Thoracic aorta (tissue), 2 donors: ENCODE data around the gene TEKTIP1. TPM values are rescaled to one million over a fixed set of nuclear protein-coding genes. Genes with fewer than 3 reads are reported as not detected.
"Not testable (repeated sequence)": the region's sequence is repeated elsewhere in the genome, so short reads cannot be mapped to it uniquely, and the experiment has no call there.

Experiments
- ATAC-seq: fragments of 150-250 bp; one replicate; pipeline ENCODE4 v1.8.0; 2017; ENCODE audit warnings: low read depth; ENCODE audit not compliant: insufficient number of reproducible peaks, low FRiP score
- DNase-seq: peaks from one replicate; pipeline ENCODE4 v3.0.0-alpha.2; 2020; ENCODE audit warnings: low spot score
- H3K27ac ChIP-seq, 2 donors: fragments of 200-600 bp; sonication (generic); 1 replicate in 1 of 2; 2 replicates in 1 of 2; pipeline ENCODE4 v1.5.1; 2016; ENCODE audit warnings: mild to moderate bottlenecking in 2 of 2, moderate library complexity in 2 of 2
- H3K27me3 ChIP-seq: fragments of 200-600 bp; sonication (generic); replicated peaks from 2 replicates; pipeline ENCODE4 v1.6.0; 2016; ENCODE audit warnings: mild to moderate bottlenecking; ENCODE audit not compliant: insufficient read depth
- H3K36me3 ChIP-seq: fragments of 200-600 bp; sonication (generic); one replicate; pipeline ENCODE4 v1.5.1; 2016
- H3K4me1 ChIP-seq, 2 donors: fragments of 200-600 bp; sonication (generic); 1 replicate in 1 of 2; 2 replicates in 1 of 2; pipeline versions ENCODE4 v1.5.1 to v1.6.0; 2016; ENCODE audit warnings: low read depth in 2 of 2, mild to moderate bottlenecking in 1 of 2; ENCODE audit not compliant: control insufficient read depth in 1 of 2
- H3K4me3 ChIP-seq: fragments of 200-600 bp; sonication (generic); 2 replicates; pipeline ENCODE4 v1.5.1; 2016; ENCODE audit warnings: mild to moderate bottlenecking
- H3K9me3 ChIP-seq: fragments of 200-600 bp; sonication (generic); 2 replicates; pipeline ENCODE4 v1.5.1; 2016
- total RNA-seq, 2 donors: library from RNA; depleted of rRNA; stranded (reverse); fragments of >200 nt; gene quantifications; one replicate each; pipeline versions ENCODE4 v1.1.0 to v1.2.3, GENCODE V29; 2016
- TF ChIP-seq, protein P1 (sequence below): fragments of 200-600 bp; sonication (generic); IDR thresholded peaks from one replicate; pipeline ENCODE4 v1.5.1; 2019; ENCODE audit warnings: antibody characterized with exemption

TEKTIP1 gene
- total RNA-seq, 2 donors from 2014 or later = not detected

DNA sequence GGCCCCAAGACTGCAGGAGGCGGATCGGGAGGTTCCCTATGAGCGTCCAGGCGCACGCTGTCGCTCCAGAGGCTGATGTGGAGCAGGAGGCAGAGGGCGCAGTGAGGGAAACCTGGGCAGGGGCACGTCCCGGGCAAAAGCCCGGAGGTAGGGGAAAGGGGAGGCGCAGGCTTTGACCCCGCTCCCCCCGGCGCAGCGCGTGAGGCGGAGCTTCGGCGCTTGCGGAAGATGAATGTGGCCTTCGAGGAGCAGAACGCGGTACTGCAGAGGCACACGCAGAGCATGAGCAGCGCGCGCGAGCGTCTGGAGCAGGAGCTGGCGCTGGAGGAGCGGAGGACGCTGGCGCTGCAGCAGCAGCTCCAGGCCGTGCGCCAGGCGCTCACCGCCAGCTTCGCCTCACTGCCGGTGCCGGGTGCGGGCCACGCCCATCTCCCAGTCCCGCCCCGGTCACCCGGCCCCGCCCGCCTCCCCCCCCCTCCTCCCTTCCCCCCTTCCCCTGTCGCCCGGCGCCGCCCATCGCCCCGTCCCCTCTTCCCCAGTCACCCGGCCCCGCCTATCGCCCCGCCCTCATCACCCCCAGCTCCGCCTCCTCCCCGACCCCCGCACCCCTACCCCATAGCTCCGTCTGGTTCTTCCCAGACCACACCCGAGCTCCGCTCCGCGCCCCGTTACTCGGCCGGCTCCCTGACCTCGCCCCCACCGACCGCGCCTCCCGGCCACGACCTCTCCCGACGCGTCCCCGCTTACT, 37.9 kb downstream of the TEKTIP1 start:
- H3K27me3 ChIP-seq = no peaks in the 10 kb centered on the region
- H3K4me1 ChIP-seq = peaks cover 15 to 31% of the 10 kb centered on the region in 2 donors
- TF ChIP-seq, protein P1, sequence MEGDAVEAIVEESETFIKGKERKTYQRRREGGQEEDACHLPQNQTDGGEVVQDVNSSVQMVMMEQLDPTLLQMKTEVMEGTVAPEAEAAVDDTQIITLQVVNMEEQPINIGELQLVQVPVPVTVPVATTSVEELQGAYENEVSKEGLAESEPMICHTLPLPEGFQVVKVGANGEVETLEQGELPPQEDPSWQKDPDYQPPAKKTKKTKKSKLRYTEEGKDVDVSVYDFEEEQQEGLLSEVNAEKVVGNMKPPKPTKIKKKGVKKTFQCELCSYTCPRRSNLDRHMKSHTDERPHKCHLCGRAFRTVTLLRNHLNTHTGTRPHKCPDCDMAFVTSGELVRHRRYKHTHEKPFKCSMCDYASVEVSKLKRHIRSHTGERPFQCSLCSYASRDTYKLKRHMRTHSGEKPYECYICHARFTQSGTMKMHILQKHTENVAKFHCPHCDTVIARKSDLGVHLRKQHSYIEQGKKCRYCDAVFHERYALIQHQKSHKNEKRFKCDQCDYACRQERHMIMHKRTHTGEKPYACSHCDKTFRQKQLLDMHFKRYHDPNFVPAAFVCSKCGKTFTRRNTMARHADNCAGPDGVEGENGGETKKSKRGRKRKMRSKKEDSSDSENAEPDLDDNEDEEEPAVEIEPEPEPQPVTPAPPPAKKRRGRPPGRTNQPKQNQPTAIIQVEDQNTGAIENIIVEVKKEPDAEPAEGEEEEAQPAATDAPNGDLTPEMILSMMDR = no peak
- H3K36me3 ChIP-seq = no peaks in the 10 kb centered on the region
- H3K27ac ChIP-seq = no peak overlapping the region
- no peaks in the 10 kb centered on the region for H3K9me3 ChIP-seq
- no peak for ATAC-seq
- H3K4me3 ChIP-seq = peak overlapping the region; percentile 56
- DNase-seq = no peak

DNA sequence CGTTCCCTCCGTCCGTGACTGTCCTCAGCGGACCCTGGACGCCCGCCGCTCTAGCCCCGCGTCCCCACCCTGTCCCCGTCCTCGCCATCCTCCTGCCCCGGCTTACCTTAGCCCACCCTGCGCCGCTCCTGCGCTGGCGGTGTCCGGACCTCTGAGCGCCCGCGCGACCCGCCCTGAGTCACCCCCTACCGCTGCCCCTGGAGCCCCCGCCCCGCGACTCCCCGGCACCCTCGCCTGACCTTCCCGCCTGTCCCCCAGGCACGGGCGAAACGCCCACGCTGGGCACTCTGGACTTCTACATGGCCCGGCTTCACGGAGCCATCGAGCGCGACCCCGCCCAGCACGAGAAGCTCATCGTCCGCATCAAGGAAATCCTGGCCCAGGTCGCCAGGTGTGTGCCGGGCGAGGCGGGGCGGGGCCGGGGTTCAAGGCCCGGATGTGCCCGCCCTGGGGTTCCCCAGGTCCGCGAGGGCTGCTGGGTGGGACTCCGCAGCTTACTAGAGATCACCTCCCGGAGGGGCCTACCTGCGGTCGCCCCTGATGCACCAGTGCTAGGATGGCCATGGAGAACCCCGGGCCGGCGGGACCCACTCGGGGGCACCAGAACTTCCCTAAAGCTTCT, 38.9 kb downstream of the TEKTIP1 start:
- Histone ChIP-seq H3K4me3 (no peak overlapping the region), H3K4me1 (peaks cover 12 to 26% of the 10 kb centered on the region in 2 donors), H3K36me3 (no peaks in the 10 kb centered on the region), H3K27ac (no peak overlapping the region), H3K27me3 (no peaks in the 10 kb centered on the region), H3K9me3 (no peaks in the 10 kb centered on the region)
- ATAC-seq = no peak
- DNase-seq = no peak
- TF ChIP-seq, protein P1 = no peak

DNA sequence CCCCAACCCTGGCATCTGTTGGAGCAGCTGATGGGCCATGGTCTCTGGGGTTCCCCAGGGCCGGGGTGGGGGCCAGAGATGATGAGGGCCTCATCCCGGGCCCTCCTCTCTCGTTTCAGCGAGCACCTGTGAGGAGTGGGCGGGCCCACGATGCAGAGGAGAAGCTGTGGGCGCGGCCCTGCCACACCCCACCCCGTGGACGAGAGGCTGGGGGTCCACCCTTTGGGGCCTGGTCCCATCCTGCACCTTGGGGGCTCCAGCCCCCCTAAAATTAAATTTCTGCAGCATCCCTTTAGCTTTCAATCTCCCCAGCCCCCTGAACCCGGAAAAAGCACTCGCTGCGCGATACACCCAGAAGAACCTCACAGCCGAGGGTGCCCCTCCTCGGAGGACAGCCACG, 39.4 kb downstream of the TEKTIP1 start:
- Histone ChIP-seq H3K27me3 (no peaks in the 10 kb centered on the region), H3K36me3 (no peaks in the 10 kb centered on the region), H3K27ac (no peak overlapping the region), H3K4me1 (peaks cover 12 to 24% of the 10 kb centered on the region in 2 donors), H3K9me3 (no peaks in the 10 kb centered on the region), H3K4me3 (no peak overlapping the region)
- DNase-seq (no peak), ATAC-seq (no peak)
- TF ChIP-seq, protein P1 = no peak

DNA sequence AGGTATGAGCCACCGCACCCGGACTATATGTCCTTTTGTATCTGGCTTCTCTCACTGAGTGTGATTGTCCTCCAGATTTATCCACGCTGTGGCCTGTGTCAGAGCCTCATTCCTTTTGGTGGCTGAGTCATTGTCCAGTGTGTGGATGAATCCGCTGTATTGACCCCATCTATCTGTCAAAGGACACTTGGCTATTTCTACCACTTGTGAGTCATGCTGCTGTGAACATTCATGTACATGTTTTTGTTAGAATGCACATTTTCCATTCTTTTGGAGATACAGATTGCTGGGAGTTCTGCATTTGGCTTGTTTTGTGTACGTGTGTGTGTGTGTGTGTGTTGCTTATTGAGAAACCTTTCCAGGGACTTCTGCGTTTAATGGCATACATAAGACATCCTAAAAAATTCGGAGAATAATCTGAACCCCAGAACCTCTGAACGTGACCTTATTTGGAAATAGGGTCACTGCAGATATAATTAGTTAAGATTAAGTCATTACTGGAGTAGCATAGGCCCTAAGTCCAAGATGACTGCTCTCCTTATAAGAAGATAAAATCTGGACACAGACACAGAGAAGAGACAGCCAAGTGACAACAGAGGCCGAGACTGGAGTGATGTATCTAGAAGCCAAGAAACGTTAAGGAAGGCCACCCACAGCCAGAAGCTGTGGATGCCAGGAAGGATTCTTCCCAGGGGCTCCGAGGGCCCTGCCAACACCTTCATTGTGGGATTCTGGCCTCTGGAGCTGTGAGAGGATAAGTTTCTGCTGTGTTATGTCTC, 41.4 kb downstream of the TEKTIP1 start:
- no peaks in the 10 kb centered on the region for H3K36me3 ChIP-seq
- H3K4me3 ChIP-seq = no peak overlapping the region
- DNase-seq = no peak
- peak overlapping the region; percentile 9 to 15 for H3K27ac ChIP-seq
- TF ChIP-seq, protein P1 = no peak
- no peak for ATAC-seq
- H3K9me3 ChIP-seq = no peaks in the 10 kb centered on the region
- H3K4me1 ChIP-seq = peaks cover 6 to 22% of the 10 kb centered on the region in 2 donors
- no peaks in the 10 kb centered on the region for H3K27me3 ChIP-seq

DNA sequence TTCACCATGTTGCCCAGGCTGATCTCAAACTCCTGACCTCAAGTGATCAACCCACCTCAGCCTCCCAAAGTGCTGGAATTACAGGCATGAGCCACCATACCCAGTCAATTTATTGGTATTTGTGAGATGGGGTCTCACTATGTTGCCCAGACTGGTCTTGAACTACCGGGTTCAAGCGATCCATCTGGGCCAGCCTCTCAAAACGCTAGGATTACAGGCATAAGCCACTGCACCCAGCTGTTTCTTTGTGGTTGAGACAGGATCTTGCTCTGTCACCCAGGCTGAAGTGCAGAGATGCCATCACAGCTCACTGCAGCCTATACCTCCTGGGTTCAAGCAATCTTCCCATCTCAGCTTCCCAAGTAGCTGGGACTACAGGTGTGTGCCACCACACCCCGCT, 42.8 kb downstream of the TEKTIP1 start:
- peaks cover 0 to 25% of the 10 kb centered on the region in 2 donors for H3K4me1 ChIP-seq
- H3K4me3 ChIP-seq, H3K27me3 ChIP-seq, H3K9me3 ChIP-seq, DNase-seq, ATAC-seq, H3K36me3 ChIP-seq, H3K27ac ChIP-seq: not testable (repeated sequence)

- H3K36me3 ChIP-seq, H3K27me3 ChIP-seq, DNase-seq, H3K9me3 ChIP-seq, H3K27ac ChIP-seq, ATAC-seq, H3K4me3 ChIP-seq: not testable (repeated sequence)
- peaks cover 0 to 30% of the 10 kb centered on the region in 2 donors for H3K4me1 ChIP-seq
Observed at GRCh38 chr19:3584036-3584802, 45.2 kb downstream of the TEKTIP1 start.
